Measurements from ENCODE around the gene SLCO1B3. TPM values are rescaled to one million over a fixed set of nuclear protein-coding genes. Genes with fewer than 3 reads are reported as not detected.

SLCO1B3 gene
- total RNA-seq, 1 donor from 2014 or later = not detected

GRCh38 chr12:20832911-20833310 is 22.4 kb downstream of the SLCO1B3 start:
- TF ChIP-seq CTCF (IDR thresholded peaks at IDR 0.05) = no peak
- intact Hi-C loops (cut with DNase I) = no loop called here
- H3K4me1 ChIP-seq = no peaks in the 10 kb centered on the region
- no peak overlapping the region for H3K27ac ChIP-seq
- H3K27me3 ChIP-seq = no peaks in the 10 kb centered on the region
- H3K9me3 ChIP-seq = no peaks in the 10 kb centered on the region
- no peak for DNase-seq (ENCODE audit: low spot score in 2 of 2)
- no peak overlapping the region for H3K4me3 ChIP-seq
- no peaks in the 10 kb centered on the region for H3K36me3 ChIP-seq

GRCh38 chr12:20852649-20853048 is 42.1 kb downstream of the SLCO1B3 start:
- Histone ChIP-seq H3K27ac (no peak overlapping the region), H3K27me3 (no peaks in the 10 kb centered on the region), H3K4me1 (no peaks in the 10 kb centered on the region), H3K4me3 (no peak overlapping the region), H3K9me3 (peaks cover 5 to 6% of the 10 kb centered on the region in 2 donors), H3K36me3 (no peaks in the 10 kb centered on the region)
- DNase-seq (ENCODE audit: low spot score in 2 of 2) = no peak
- TF ChIP-seq CTCF (IDR thresholded peaks at IDR 0.05) = no peak
- intact Hi-C loops (cut with DNase I) = no loop called here

- intact Hi-C loops (cut with DNase I) = no loop called here
- Histone ChIP-seq H3K27me3 (no peaks in the 10 kb centered on the region), H3K9me3 (no peaks in the 10 kb centered on the region), H3K4me3 (no peak overlapping the region), H3K4me1 (no peaks in the 10 kb centered on the region), H3K36me3 (no peaks in the 10 kb centered on the region), H3K27ac (no peak overlapping the region)
- DNase-seq (ENCODE audit: low spot score in 2 of 2) = no peak
- no peak for TF ChIP-seq CTCF (IDR thresholded peaks at IDR 0.05)
Observed at GRCh38 chr12:20863056-20863455, 52.6 kb downstream of the SLCO1B3 start.

GRCh38 chr12:20865873-20866272 is 55.4 kb downstream of the SLCO1B3 start:
- intact Hi-C loops (cut with DNase I) = no loop called here
- Histone ChIP-seq H3K27me3 (no peaks in the 10 kb centered on the region), H3K4me3 (no peak overlapping the region), H3K4me1 (no peaks in the 10 kb centered on the region), H3K9me3 (no peaks in the 10 kb centered on the region), H3K36me3 (no peaks in the 10 kb centered on the region), H3K27ac (no peak overlapping the region)
- DNase-seq (ENCODE audit: low spot score in 2 of 2) = no peak
- no peak for TF ChIP-seq CTCF (IDR thresholded peaks at IDR 0.05)

GRCh38 chr12:20868277-20868676 is 57.8 kb downstream of the SLCO1B3 start:
- Histone ChIP-seq H3K27me3 (no peaks in the 10 kb centered on the region), H3K4me1 (no peaks in the 10 kb centered on the region), H3K27ac (no peak overlapping the region), H3K9me3 (no peaks in the 10 kb centered on the region), H3K4me3 (no peak overlapping the region), H3K36me3 (no peaks in the 10 kb centered on the region)
- intact Hi-C loops (cut with DNase I) = no loop called here
- no peak for DNase-seq (ENCODE audit: low spot score in 2 of 2)
- no peak for TF ChIP-seq CTCF (IDR thresholded peaks at IDR 0.05)

GRCh38 chr12:20883288-20883687 is 72.8 kb downstream of the SLCO1B3 start:
- intact Hi-C loops (cut with DNase I) = no loop called here
- Histone ChIP-seq H3K9me3 (peaks cover 0 to 8% of the 10 kb centered on the region in 2 donors), H3K4me3 (no peak overlapping the region), H3K27ac (no peak overlapping the region), H3K36me3 (no peaks in the 10 kb centered on the region), H3K4me1 (no peaks in the 10 kb centered on the region), H3K27me3 (no peaks in the 10 kb centered on the region)
- peak; percentile 9 to 84 for DNase-seq (ENCODE audit: low spot score in 2 of 2)
- TF ChIP-seq CTCF (IDR thresholded peaks at IDR 0.05) = no peak

All from ascending aorta (tissue), 2 donors.